Lower leg skin (tissue), 4 donors: ENCODE measurements around the gene RAPGEF4. TPM values are rescaled to one million over a fixed set of nuclear protein-coding genes. Genes with fewer than 3 reads are reported as not detected.

ENCODE experiments used
- DNase-seq, 2 donors: peaks; one replicate each; pipeline ENCODE4 v3.0.0-alpha.2; 2019; ENCODE audit warnings: low spot score in 2 of 2
- H3K4me3 ChIP-seq: fragments of 200-600 bp; sonication (generic); 2 replicates; pipeline ENCODE4 v1.5.1; 2017; ENCODE audit warnings: mild to moderate bottlenecking, low read depth; ENCODE audit not compliant: poor library complexity, severe bottlenecking
- POLR2A ChIP-seq, 2 donors: fragments of 450-650 bp; IDR thresholded peaks; one replicate each; pipeline ENCODE4 v1.6.1; 2016 to 2017; ENCODE audit warnings: antibody characterized with exemption in 2 of 2, mild to moderate bottlenecking in 1 of 2, moderate library complexity in 1 of 2
- WGBS, 2 donors: methylation state at CpG; one replicate each; pipeline ENCODE4 v1.1.5; 2018; 5-methylcytosine and 5-hydroxymethylcytosine counted together
- intact Hi-C: fragments of 100-400 bp; cut with DNase I; formaldehyde crosslinking; loops from one replicate; pipeline ENCODE4 v1.15.0; 2023; ENCODE audit warnings: low total_unique reads
- total RNA-seq, 4 donors: library from RNA; depleted of rRNA; stranded (reverse); fragments of >200 nt; gene quantifications; one replicate each; pipeline ENCODE4 v1.1.0, GENCODE V29; 2016
- TF ChIP-seq, protein P1 (sequence below), 3 donors: fragments of 450-650 bp; IDR thresholded peaks; one replicate each; pipeline ENCODE4 v1.5.1; 2016; ENCODE audit warnings: antibody characterized with exemption in 3 of 3, mild to moderate bottlenecking in 3 of 3, moderate library complexity in 2 of 3

The RAPGEF4 gene
- total RNA-seq, 4 donors from 2014 or later: 15.5 to 25.8 (median 25.0) TPM

DNA sequence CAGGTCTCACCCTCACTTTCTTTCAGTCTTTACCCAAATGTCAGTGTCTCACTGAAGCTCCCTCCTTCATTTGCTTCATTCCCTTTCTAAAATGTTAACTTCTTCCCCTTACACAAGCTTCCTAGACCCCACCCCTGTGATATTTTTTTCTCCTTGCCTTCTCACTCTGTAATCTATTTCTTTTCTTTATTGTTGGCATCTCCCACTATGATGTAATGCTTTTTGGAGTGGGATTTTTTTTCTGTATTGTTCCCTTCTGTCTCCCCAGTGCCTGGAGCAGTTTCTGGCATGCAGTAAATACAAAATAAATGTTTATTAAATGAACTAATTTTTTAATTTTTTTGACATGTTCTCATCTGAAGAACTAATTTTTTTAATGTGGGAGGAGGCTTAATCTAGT, 284.1 kb downstream of the RAPGEF4 start:
- DNase-seq: no peak
- intact Hi-C loops: loop anchor here (10.0 kb wide), 2 partner anchors 215 to 1325 kb away; no protein-coding TSS in a partner anchor
- no peak for TF ChIP-seq POLR2A (IDR thresholded peaks at IDR 0.05)
- TF ChIP-seq, protein P1, sequence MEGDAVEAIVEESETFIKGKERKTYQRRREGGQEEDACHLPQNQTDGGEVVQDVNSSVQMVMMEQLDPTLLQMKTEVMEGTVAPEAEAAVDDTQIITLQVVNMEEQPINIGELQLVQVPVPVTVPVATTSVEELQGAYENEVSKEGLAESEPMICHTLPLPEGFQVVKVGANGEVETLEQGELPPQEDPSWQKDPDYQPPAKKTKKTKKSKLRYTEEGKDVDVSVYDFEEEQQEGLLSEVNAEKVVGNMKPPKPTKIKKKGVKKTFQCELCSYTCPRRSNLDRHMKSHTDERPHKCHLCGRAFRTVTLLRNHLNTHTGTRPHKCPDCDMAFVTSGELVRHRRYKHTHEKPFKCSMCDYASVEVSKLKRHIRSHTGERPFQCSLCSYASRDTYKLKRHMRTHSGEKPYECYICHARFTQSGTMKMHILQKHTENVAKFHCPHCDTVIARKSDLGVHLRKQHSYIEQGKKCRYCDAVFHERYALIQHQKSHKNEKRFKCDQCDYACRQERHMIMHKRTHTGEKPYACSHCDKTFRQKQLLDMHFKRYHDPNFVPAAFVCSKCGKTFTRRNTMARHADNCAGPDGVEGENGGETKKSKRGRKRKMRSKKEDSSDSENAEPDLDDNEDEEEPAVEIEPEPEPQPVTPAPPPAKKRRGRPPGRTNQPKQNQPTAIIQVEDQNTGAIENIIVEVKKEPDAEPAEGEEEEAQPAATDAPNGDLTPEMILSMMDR (IDR thresholded peaks at IDR 0.05): no peak

DNA sequence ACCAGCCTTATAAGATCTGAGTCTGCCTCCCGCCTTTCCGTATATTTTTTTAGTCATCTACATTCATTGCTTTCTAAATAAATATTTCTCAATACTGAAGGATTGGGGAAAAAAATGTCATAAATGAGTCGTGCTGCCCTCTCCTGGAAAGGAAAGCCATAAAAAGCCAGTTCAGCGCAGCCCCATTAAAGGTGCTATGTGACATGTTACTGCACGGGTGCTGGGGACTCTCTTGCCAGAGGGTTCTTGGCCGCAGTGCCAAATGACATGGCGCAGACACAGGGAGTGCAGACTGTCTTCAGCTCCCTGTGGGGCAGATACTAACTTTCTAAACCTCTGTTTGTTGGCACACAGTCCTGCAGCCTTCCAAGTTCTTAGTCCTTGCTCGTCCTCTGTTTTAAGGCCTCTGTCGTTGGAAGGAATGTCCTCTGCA, 286.3 kb downstream of the RAPGEF4 start:
- 51 to 52% methylated on average over 9 of the region's 9 CpGs for WGBS, 2 donors
- no peak for DNase-seq
- intact Hi-C loops: loop anchor here (10.0 kb wide), 2 partner anchors 217 to 1323 kb away; no protein-coding TSS in a partner anchor
- no peak for TF ChIP-seq POLR2A (IDR thresholded peaks at IDR 0.05)
- TF ChIP-seq, protein P1 (IDR thresholded peaks at IDR 0.05): no peak
- H3K4me3 ChIP-seq: no peak overlapping the region

More for the DNA sequence above, 284.1 kb downstream of the RAPGEF4 start:
- no peak overlapping the region for H3K4me3 ChIP-seq

DNA sequence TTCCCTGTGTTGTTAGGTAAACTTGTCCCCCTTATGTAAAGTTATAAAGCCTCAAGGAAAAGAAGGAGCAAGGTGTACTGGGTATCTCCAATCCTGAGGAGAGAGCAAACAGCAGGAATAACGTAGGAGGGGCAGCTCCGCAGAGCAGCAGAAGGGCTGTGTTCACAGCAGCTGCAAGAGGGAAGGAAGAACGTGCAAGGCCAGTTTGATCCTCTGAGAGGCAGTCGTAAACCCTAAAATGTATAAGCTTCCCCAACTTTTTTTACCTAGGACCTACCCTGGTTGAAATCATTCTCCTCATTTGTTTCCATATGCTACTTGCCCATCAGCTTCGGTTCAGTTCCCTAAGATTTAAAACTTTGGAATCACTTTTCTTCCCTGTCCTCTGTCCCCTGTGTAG, 288.1 kb downstream of the RAPGEF4 start:
- DNase-seq: no peak
- no peak overlapping the region for H3K4me3 ChIP-seq
- intact Hi-C loops: loop anchor here (10.0 kb wide), 2 partner anchors 219 to 1321 kb away; no protein-coding TSS in a partner anchor
- no peak for TF ChIP-seq POLR2A (IDR thresholded peaks at IDR 0.05)
- TF ChIP-seq, protein P1 (IDR thresholded peaks at IDR 0.05): no peak
- 77 to 85% methylated on average over 5 of the region's 5 CpGs for WGBS, 2 donors

DNA sequence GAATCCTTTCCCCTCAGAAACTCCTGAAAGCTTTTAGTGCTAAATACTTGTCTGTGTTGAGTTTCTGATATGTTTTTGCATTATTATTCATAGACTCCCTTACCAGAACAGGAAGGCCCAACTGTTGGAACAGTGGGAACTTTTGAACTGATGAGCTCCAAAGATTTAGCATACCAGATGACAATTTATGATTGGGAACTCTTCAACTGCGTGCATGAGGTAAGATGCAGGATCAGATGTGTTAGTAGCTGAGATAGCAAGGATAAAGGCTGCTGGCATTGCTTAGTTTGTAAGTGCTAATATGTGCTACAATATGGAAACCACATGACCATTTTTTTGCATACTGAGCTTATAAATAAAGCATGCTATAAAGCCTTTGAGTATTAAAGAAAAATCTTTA, 290.8 kb downstream of the RAPGEF4 start:
- no peak for TF ChIP-seq POLR2A (IDR thresholded peaks at IDR 0.05)
- TF ChIP-seq, protein P1 (IDR thresholded peaks at IDR 0.05): no peak
- WGBS, 2 donors: 69 to 86% methylated on average over 1 of the region's 1 CpG
- DNase-seq: no peak
- intact Hi-C loops: loop anchor here (5.0 to 10.0 kb wide), 3 partner anchors 186 to 1318 kb away; no protein-coding TSS in a partner anchor
- no peak overlapping the region for H3K4me3 ChIP-seq

DNA sequence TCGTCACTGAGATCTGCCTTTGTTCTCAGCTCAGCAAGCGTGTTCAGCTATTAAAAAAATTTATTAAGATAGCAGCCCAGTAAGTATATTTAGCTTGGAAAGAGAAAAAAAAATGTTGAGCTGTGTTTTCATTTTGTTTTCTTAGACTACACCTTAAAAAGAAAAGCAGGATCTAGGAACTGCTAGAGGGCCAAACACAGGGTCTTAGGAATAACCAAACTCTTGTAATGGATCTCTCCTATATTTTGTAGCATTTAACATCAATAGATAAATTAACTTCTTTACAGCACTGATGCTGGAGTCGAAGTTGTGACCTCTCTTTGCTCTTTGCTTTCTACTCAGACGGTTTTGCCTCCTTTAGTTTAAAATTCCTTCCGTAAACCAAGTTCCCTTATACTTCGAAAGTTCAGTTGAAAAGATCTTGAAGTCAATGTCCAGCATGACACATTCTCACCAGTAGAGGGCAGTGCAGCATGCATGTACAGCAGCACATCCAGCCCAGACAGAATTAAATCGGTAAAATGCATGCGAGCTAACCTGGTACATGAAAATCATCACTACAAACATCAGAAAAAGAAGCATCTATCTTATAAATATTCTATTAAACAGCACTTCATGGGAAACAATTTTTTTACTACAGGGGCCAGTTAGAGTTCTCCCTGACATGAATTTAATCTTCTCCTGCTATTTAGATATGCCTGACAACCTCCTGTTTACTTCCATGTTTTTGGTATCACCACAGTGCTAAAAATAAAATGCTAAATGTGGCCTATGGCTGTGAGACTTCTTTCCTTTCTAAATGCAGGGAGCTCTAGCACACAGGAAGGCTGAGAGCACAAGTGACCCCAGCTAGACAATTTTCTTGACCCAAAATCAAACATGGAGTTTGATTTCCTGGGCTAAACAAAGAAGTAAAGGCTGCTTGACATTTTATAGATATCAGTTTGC, 291.8 kb downstream of the RAPGEF4 start:
- WGBS, 2 donors: 20 to 22% methylated on average over 8 of the region's 8 CpGs
- H3K4me3 ChIP-seq: no peak overlapping the region
- TF ChIP-seq POLR2A (IDR thresholded peaks at IDR 0.05): no peak
- TF ChIP-seq, protein P1 (IDR thresholded peaks at IDR 0.05): peak in 1 of 3 donors; percentile 91
- peak; percentile 93 to 96 for DNase-seq
- intact Hi-C loops: loop anchor here (5.0 to 10.0 kb wide), 3 partner anchors 185 to 1317 kb away; no protein-coding TSS in a partner anchor
